GM18505 (cell line): Measurements from ENCODE around the gene THEM4.
"Not testable (repeated sequence)": the region's sequence is repeated elsewhere in the genome, so short reads cannot be mapped to it uniquely, and the experiment has no call there.

Experiments
- ATAC-seq: cut with Tn5 transposase; IDR thresholded peaks from one replicate; pipeline ENCODE4 v1.9.1; 2021; ENCODE audit not compliant: unreplicated experiment
- POLR2A ChIP-seq: IDR thresholded peaks from 4 replicates; pipeline ENCODE4 v1.6.1; 2011; ENCODE audit warnings: borderline replicate concordance; ENCODE audit not compliant: insufficient read depth, insufficient read length; ENCODE audit errors: extremely low read depth

Gene THEM4

GRCh38 chr1:151918156-151918555 is 8.8 kb upstream of the THEM4 start:
- no peak for ATAC-seq
- no peak for TF ChIP-seq POLR2A

DNA sequence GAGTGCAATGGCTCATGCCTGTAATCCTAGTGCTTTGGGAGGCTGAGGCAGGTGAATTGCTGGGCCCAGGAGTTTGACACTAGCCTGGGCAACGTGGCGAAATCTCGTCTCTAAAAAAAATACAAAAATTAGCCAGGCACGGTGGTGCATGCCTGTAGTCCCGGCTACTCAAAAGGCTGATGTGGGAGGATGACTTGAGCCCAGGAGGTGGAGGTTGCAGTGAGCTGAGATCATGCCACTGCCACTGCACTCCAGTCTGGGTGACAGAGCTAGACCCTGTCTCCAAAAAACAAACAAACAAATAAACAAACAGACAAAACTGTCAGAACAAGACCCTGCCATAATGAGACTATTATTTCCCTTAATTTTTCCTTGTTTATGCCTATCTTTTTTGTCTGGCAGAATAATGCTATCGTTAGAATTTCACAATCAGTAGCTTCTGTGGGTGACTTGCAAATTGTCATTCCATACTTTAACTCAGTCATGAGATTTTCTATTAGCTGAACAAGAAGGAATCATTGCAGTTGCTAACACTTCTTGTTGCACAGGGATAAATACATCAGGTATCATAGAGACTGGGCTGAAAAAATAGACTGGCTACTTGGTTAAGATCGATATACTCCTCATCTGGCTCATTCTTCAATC is 7.5 kb upstream of the THEM4 start:
- ATAC-seq = no peak
- no peak for TF ChIP-seq POLR2A

- no peak for TF ChIP-seq POLR2A
- no peak for ATAC-seq
Measured at GRCh38 chr1:151915061-151915686, 5.9 kb upstream of the THEM4 start.

GRCh38 chr1:151914076-151914475 is 4.8 kb upstream of the THEM4 start:
- ATAC-seq = no peak

DNA sequence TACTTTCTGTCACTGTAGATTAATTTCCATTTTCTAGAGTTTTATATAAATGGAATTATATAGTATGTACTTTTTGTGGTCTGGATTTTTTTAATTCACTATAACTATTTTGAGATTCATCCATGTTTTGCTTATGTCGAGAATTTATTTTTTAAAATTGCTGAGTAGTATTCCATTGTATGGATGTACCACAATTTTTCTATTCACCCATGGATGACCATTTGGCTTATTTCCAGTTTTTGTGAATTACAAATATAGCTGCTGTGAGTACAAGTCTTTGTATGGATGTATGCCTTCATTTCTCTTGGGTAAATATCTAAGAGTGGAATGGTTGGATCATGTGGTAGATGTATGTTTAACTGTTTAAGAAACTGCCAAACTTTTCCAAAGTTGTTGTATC is 3.7 kb upstream of the THEM4 start:
- no peak for TF ChIP-seq POLR2A
- no peak for ATAC-seq

More at GRCh38 chr1:151914076-151914475, 4.8 kb upstream of the THEM4 start:
- no peak for TF ChIP-seq POLR2A

DNA sequence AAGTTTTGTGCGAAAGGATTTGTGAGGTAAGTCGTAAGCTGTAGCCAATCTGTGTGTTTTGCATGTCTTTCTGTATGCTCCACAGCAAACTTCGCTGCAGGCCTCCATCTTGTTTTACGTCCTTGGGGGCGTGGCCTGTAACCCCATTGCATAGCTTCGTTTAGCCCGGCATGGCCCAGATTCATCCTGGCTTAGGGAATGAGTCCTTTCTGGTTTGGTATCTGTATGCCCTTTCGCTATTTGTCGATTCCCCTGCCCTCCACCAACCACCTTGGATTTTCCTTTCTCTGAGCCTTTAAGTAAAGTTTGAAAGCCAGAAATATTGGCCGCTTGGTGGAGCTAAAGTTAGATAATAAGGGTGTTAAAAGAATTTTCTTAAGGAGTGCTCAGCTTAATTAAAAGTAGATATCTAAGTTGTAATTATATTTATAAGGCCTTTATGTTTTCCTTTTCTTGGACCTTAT is 1.1 kb downstream of the THEM4 start:
- TF ChIP-seq POLR2A = no peak
- ATAC-seq = no peak

DNA sequence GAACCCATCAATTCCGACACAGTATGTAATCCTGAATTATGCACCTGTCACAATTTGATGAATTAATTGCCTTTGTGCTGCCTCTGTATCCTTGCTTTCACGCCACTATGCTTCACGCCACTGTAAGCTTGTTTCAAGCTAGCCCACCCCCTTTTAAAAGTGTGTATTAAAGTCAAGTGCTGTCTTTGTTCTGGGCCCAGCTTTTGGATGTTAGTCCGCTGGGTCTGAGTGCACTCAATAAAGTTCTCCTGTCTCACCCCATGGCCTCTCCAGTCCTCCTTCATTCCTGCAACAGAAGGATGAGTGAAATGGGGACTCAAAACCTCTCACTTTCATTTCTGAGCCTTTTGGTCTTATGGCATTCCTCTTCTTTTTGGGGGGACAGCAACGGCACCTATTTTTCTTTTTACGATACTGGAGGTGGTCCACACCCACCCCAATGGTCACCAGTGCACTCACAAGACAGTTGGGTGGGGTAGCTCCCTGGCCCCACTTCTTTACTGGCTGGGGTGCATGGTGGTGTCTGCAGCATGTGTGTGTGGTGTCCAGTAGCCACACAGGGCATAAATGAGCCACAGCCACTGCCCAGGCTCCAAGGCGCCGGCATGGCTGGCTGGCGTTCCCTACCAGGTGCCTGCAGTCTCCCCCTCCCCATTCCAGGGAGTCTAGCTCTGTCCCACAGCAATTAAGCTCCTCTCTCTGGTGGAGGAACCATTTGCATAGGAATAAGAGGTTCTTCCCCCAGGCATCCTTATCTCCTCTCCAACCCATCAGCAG is 1.8 kb downstream of the THEM4 start:
- no peak for TF ChIP-seq POLR2A
- no peak for ATAC-seq

DNA sequence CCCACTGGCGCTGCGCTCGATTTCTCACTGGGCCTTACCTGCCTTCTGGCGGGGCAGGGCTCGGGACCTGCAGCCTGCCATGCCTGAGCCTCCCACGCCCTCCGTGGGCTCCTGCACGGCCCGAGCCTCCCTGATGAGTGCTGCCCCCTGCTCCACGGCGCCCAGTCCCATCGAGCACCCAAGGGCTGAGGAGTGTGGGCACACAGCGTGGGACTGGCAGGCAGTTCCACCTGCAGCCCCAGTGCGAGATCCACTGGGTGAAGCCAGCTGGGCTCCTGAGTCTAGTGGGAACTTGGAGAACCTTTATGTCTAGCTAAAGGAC is 3.0 kb downstream of the THEM4 start:
- ATAC-seq = not testable (repeated sequence)

- not testable (repeated sequence) for ATAC-seq
Measured at GRCh38 chr1:151905443-151906323, 3.6 kb downstream of the THEM4 start.

GRCh38 chr1:151905070-151905442 is 4.3 kb downstream of the THEM4 start:
- no peak for TF ChIP-seq POLR2A
- ATAC-seq = no peak

- no peak for TF ChIP-seq POLR2A
- no peak for ATAC-seq
Measured at GRCh38 chr1:151902858-151903257, 6.5 kb downstream of the THEM4 start.

- ATAC-seq = not testable (repeated sequence)
Measured at GRCh38 chr1:151900804-151901203, 8.5 kb downstream of the THEM4 start.

DNA sequence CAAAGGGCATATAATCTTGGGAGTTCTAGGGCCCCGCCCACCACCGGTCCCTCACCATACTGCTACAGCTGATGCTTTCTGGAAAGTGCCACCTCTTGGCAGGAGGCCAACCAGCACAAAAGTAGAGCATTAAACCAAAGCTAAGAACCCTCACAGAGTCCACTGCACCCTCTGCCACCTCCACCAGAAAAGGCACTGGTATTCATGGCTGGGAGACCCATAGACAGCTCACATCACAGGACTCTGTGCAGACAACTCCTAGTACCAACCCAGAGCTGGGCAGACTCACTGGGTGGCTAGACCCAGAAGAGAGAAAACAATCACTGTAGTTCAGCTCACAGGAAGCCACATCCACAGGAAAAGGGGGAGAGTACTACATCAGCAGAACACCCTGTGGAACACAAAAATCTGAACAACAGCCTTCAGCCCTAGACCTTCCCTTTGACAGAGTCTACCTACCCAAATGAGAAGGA is 10.8 kb downstream of the THEM4 start:
- ATAC-seq = no peak
- TF ChIP-seq POLR2A = no peak

GRCh38 chr1:151897991-151898431 is 11.3 kb downstream of the THEM4 start:
- no peak for TF ChIP-seq POLR2A
- ATAC-seq = no peak
